K562 (cell line): Measurements from ENCODE around the gene NEUROD2. TPM values are rescaled to one million over a fixed set of nuclear protein-coding genes. Genes with fewer than 3 reads are reported as not detected.

Source experiments
- ATF1 ChIP-seq, 2 experiments: fragments of 450-650 bp in 1 of 2; IDR thresholded peaks; 2 replicates each; pipeline ENCODE4 v1.6.1; 2016; ENCODE audit warnings: missing compliant biosample characterization in 1 of 2, missing genetic modification characterization in 1 of 2
- BHLHE40 ChIP-seq: IDR thresholded peaks from 2 replicates; pipeline ENCODE4 v1.6.1; 2011; ENCODE audit warnings: low read length, improper control_type of control experiment
- ETS2 ChIP-seq: IDR thresholded peaks from 2 replicates; pipeline ENCODE4 v1.6.1; 2016; ENCODE audit warnings: borderline replicate concordance, missing genetic modification characterization, mild to moderate bottlenecking, moderate library complexity, missing compliant biosample characterization; ENCODE audit not compliant: poor library complexity, severe bottlenecking
- MAZ ChIP-seq, 2 experiments: fragments of 450-650 bp in 1 of 2; sonication (generic) in 1 of 2; formaldehyde crosslinking; IDR thresholded peaks in 1 of 2; conservative IDR thresholded peaks in 1 of 2; 2 replicates each; pipeline versions ENCODE4 v1.4.0 to v1.5.0; 2020; ENCODE audit warnings: mild to moderate bottlenecking in 1 of 2, missing genetic modification reagents in 1 of 2
- RBFOX2 ChIP-seq: fragments of 200-400 bp; formaldehyde crosslinking; IDR thresholded peaks from 2 replicates; pipeline ENCODE4 v1.6.1; 2017; ENCODE audit warnings: low read depth, mild to moderate bottlenecking, low read length, moderate library complexity
- RFX1 ChIP-seq: fragments of 450-650 bp; IDR thresholded peaks from 2 replicates; pipeline ENCODE4 v1.6.1; 2016; ENCODE audit warnings: mild to moderate bottlenecking, moderate library complexity
- SRF ChIP-seq, 2 experiments: fragments of 250-450, 450-650 bp in 1 of 2; sonication (Bioruptor Pico) in 1 of 2; sonication (generic) in 1 of 2; formaldehyde crosslinking; IDR thresholded peaks; 2 replicates each; pipeline versions ENCODE4 v1.5.0 to v1.5.1; 2020 to 2022; ENCODE audit warnings: mild to moderate bottlenecking in 1 of 2, missing genetic modification reagents in 1 of 2
- ZNF696 ChIP-seq: fragments of 250-450 bp; sonication (Bioruptor Pico); conservative IDR thresholded peaks from 2 replicates; pipeline ENCODE4 v1.4.0; 2020; ENCODE audit warnings: mild to moderate bottlenecking, moderate library complexity
- polyA plus RNA-seq, 8 experiments: library from polyadenylated mRNA; depleted of rRNA in 4 of 8; stranded (reverse) in 5 of 8; unstranded in 3 of 8; fragments of >200 nt; fragmentation: Nextera tagmentation in 2 of 8; fragmentation: Illumina TruSeq in 1 of 8; extraction: Ambion mirVana in 2 of 8; extraction: Trizol in 1 of 8; gene quantifications; 2 replicates each; pipeline versions ENCODE4 v1.2.1 to v1.2.3, GENCODE V29; 2011 to 2014; ENCODE audit warnings: inconsistent platforms in 1 of 8, missing spikeins in 1 of 8
- total RNA-seq, 7 experiments: library from RNA; depleted of rRNA in 6 of 7; stranded (reverse); fragments of >200 nt in 6 of 7; fragmentation: Illumina TruSeq in 2 of 7; extraction: Trizol in 2 of 7; gene quantifications; 2 replicates each; pipeline versions ENCODE4 v1.2.1 to v1.2.3, GENCODE V29; 2011 to 2021; ENCODE audit warnings: low replicate concordance in 1 of 7
- TF ChIP-seq, protein P1 (sequence below): fragments of 450-650 bp; IDR thresholded peaks from 2 replicates; pipeline ENCODE4 v1.6.1; 2017; ENCODE audit warnings: antibody characterized with exemption, mild to moderate bottlenecking
- TF ChIP-seq, protein P2 (sequence below): fragments of 250-450 bp; sonication (Bioruptor Pico); IDR thresholded peaks from 2 replicates; pipeline ENCODE4 v1.4.0; 2020
- TF ChIP-seq, protein P3 (sequence below): sonication (generic); IDR thresholded peaks from 2 replicates; pipeline ENCODE4 v1.6.1; 2016
- TF ChIP-seq, protein P4 (sequence below): fragments of 250-450 bp; sonication (Bioruptor Pico); IDR thresholded peaks from 2 replicates; pipeline ENCODE4 v1.8.0; 2022; ENCODE audit warnings: inconsistent platforms

Gene NEUROD2
- total and polyA plus RNA-seq, 9 of the 15 experiments (the other 6 are each of a cell fraction or from before 2014, with no cell fraction given), result not detected

DNA sequence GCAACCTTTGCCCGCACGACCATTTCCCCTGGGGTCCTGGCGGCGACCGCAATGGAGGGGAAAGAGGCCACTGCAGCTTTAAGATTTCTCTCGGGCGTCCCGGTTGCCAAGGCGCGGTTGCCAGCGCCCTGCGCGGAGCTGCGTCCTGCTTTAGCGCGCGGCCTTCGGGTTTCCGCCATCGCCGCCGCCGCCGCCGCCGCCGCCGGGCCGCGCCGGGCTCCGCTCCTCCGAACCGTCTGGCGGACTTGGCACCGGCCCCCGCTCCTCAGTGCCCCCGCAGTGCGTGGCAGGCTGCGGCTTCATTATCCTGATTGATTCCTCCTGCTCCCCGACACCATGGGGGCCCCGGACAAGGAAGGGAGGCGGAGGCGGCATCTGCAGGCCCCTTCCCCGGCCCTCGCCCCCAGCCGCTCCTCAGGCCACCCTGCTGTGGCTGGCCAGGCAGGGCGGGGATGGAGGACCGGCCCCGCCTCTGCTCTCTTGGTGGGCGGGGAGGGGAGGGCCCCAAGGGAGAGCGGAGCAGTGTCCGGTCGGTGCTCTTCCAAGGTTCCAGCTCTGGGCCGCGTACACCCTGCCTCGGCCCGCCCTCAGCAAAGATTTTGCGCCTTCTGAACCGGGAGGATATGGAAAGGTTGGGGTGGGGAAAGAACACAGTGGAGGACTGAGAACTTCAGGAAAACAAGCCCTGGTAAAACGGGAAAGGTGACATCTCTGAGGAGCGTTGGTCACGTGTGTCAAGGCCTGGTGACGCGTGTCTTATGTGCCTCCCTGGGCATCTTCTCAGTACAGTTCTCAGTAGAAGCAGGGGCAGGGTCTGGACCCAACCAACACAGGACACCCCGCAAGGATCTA lies 34.0 kb downstream of the NEUROD2 start (continued):
- TF ChIP-seq, protein P1, sequence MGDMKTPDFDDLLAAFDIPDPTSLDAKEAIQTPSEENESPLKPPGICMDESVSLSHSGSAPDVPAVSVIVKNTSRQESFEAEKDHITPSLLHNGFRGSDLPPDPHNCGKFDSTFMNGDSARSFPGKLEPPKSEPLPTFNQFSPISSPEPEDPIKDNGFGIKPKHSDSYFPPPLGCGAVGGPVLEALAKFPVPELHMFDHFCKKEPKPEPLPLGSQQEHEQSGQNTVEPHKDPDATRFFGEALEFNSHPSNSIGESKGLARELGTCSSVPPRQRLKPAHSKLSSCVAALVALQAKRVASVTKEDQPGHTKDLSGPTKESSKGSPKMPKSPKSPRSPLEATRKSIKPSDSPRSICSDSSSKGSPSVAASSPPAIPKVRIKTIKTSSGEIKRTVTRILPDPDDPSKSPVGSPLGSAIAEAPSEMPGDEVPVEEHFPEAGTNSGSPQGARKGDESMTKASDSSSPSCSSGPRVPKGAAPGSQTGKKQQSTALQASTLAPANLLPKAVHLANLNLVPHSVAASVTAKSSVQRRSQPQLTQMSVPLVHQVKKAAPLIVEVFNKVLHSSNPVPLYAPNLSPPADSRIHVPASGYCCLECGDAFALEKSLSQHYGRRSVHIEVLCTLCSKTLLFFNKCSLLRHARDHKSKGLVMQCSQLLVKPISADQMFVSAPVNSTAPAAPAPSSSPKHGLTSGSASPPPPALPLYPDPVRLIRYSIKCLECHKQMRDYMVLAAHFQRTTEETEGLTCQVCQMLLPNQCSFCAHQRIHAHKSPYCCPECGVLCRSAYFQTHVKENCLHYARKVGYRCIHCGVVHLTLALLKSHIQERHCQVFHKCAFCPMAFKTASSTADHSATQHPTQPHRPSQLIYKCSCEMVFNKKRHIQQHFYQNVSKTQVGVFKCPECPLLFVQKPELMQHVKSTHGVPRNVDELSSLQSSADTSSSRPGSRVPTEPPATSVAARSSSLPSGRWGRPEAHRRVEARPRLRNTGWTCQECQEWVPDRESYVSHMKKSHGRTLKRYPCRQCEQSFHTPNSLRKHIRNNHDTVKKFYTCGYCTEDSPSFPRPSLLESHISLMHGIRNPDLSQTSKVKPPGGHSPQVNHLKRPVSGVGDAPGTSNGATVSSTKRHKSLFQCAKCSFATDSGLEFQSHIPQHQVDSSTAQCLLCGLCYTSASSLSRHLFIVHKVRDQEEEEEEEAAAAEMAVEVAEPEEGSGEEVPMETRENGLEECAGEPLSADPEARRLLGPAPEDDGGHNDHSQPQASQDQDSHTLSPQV, result no peak
- TF ChIP-seq ATF1 (CRISPR knock-in tag; IDR thresholded peaks at IDR 0.05) (no peak), ATF1 (tag; IDR thresholded peaks at IDR 0.05) (0 out of 2 replicates have a peak, but pooled peaks have one; percentile 16), MAZ (CRISPR knock-in tag; conservative IDR thresholded peaks at IDR 0.05 in 1 of 2, IDR thresholded peaks at IDR 0.05 in 1 of 2) (peak in 1 of 2 experiments; percentile 55; a peak in 2 of 4 replicates), BHLHE40 (peak; percentile 24; the same call in 1 of the 2 replicates), RFX1 (peak; percentile 39), ETS2 (tag) (no peak), RBFOX2 (0 out of 2 replicates have a peak, but pooled peaks have one; percentile 12), ZNF696 (no peak), SRF (CRISPR knock-in tag; IDR thresholded peaks at IDR 0.05) (no peak)
- TF ChIP-seq, protein P2, sequence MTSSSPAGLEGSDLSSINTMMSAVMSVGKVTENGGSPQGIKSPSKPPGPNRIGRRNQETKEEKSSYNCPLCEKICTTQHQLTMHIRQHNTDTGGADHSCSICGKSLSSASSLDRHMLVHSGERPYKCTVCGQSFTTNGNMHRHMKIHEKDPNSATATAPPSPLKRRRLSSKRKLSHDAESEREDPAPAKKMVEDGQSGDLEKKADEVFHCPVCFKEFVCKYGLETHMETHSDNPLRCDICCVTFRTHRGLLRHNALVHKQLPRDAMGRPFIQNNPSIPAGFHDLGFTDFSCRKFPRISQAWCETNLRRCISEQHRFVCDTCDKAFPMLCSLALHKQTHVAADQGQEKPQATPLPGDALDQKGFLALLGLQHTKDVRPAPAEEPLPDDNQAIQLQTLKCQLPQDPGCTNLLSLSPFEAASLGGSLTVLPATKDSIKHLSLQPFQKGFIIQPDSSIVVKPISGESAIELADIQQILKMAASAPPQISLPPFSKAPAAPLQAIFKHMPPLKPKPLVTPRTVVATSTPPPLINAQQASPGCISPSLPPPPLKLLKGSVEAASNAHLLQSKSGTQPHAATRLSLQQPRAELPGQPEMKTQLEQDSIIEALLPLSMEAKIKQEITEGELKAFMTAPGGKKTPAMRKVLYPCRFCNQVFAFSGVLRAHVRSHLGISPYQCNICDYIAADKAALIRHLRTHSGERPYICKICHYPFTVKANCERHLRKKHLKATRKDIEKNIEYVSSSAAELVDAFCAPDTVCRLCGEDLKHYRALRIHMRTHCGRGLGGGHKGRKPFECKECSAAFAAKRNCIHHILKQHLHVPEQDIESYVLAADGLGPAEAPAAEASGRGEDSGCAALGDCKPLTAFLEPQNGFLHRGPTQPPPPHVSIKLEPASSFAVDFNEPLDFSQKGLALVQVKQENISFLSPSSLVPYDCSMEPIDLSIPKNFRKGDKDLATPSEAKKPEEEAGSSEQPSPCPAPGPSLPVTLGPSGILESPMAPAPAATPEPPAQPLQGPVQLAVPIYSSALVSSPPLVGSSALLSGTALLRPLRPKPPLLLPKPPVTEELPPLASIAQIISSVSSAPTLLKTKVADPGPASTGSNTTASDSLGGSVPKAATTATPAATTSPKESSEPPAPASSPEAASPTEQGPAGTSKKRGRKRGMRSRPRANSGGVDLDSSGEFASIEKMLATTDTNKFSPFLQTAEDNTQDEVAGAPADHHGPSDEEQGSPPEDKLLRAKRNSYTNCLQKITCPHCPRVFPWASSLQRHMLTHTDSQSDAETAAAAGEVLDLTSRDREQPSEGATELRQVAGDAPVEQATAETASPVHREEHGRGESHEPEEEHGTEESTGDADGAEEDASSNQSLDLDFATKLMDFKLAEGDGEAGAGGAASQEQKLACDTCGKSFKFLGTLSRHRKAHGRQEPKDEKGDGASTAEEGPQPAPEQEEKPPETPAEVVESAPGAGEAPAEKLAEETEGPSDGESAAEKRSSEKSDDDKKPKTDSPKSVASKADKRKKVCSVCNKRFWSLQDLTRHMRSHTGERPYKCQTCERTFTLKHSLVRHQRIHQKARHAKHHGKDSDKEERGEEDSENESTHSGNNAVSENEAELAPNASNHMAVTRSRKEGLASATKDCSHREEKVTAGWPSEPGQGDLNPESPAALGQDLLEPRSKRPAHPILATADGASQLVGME (CRISPR knock-in tag), result no peak
- TF ChIP-seq, protein P3, sequence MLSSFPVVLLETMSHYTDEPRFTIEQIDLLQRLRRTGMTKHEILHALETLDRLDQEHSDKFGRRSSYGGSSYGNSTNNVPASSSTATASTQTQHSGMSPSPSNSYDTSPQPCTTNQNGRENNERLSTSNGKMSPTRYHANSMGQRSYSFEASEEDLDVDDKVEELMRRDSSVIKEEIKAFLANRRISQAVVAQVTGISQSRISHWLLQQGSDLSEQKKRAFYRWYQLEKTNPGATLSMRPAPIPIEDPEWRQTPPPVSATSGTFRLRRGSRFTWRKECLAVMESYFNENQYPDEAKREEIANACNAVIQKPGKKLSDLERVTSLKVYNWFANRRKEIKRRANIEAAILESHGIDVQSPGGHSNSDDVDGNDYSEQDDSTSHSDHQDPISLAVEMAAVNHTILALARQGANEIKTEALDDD, result no peak
- TF ChIP-seq, protein P4, sequence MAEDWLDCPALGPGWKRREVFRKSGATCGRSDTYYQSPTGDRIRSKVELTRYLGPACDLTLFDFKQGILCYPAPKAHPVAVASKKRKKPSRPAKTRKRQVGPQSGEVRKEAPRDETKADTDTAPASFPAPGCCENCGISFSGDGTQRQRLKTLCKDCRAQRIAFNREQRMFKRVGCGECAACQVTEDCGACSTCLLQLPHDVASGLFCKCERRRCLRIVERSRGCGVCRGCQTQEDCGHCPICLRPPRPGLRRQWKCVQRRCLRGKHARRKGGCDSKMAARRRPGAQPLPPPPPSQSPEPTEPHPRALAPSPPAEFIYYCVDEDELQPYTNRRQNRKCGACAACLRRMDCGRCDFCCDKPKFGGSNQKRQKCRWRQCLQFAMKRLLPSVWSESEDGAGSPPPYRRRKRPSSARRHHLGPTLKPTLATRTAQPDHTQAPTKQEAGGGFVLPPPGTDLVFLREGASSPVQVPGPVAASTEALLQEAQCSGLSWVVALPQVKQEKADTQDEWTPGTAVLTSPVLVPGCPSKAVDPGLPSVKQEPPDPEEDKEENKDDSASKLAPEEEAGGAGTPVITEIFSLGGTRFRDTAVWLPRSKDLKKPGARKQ (CRISPR knock-in tag), result no peak
